Neutrophil (primary cell): ENCODE data around the gene SYVN1.

ENCODE experiments used
- H3K27ac ChIP-seq: fragments of 200-600 bp; sonication (generic); 2 replicates; pipeline ENCODE4 v1.5.1; 2016; ENCODE audit warnings: mild to moderate bottlenecking, moderate library complexity
- H3K27me3 ChIP-seq: fragments of 200-600 bp; sonication (generic); 2 replicates; pipeline ENCODE4 v1.6.0; 2016; ENCODE audit warnings: mild to moderate bottlenecking
- H3K36me3 ChIP-seq: fragments of 200-600 bp; sonication (generic); 2 replicates; pipeline ENCODE4 v1.5.1; 2017
- H3K4me1 ChIP-seq, 2 experiments: fragments of 200-600 bp in 1 of 2; sonication (generic) in 1 of 2; 1 replicate in 1 of 2; 2 replicates in 1 of 2; pipeline versions ENCODE4 v1.5.1 to v1.6.1; 2013 to 2016; ENCODE audit warnings: low read depth in 1 of 2, low read length in 1 of 2, mild to moderate bottlenecking in 1 of 2, moderate library complexity in 1 of 2; ENCODE audit not compliant: control insufficient read depth in 1 of 2, insufficient read depth in 1 of 2
- H3K4me3 ChIP-seq, 2 experiments: fragments of 200-600 bp in 1 of 2; sonication (generic) in 1 of 2; 1 replicate in 1 of 2; 2 replicates in 1 of 2; pipeline ENCODE4 v1.5.1; 2013 to 2016; ENCODE audit warnings: low read depth in 1 of 2, low read length in 1 of 2, mild to moderate bottlenecking in 1 of 2, moderate library complexity in 1 of 2
- H3K9me3 ChIP-seq: fragments of 200-600 bp; sonication (generic); 2 replicates; pipeline ENCODE4 v1.5.1; 2016
- TF ChIP-seq, protein P1 (sequence below): fragments of 200-600 bp; sonication (generic); IDR thresholded peaks from 2 replicates; pipeline ENCODE4 v1.5.1; 2016; ENCODE audit warnings: antibody characterized with exemption

The SYVN1 gene

DNA sequence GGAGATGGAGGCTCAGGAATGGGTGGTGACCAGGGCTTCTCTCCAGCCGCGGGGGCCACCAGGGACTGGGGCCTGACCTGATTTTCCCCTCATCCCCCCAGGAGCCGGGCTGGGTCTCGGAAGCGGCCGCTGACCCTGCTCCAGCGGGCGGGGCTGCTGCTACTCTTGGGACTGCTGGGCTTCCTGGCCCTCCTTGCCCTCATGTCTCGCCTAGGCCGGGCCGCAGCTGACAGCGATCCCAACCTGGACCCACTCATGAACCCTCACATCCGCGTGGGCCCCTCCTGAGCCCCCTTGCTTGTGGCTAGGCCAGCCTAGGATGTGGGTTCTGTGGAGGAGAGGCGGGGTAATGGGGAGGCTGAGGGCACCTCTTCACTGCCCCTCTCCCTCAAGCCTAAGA is 46.5 kb downstream of the SYVN1 start:
- no peak overlapping the region for H3K4me3 ChIP-seq
- H3K27me3 ChIP-seq: no peaks in the 10 kb centered on the region
- H3K27ac ChIP-seq: no peak overlapping the region
- peaks cover 51% of the 10 kb centered on the region for H3K36me3 ChIP-seq
- no peaks in the 10 kb centered on the region for H3K9me3 ChIP-seq
- TF ChIP-seq, protein P1, sequence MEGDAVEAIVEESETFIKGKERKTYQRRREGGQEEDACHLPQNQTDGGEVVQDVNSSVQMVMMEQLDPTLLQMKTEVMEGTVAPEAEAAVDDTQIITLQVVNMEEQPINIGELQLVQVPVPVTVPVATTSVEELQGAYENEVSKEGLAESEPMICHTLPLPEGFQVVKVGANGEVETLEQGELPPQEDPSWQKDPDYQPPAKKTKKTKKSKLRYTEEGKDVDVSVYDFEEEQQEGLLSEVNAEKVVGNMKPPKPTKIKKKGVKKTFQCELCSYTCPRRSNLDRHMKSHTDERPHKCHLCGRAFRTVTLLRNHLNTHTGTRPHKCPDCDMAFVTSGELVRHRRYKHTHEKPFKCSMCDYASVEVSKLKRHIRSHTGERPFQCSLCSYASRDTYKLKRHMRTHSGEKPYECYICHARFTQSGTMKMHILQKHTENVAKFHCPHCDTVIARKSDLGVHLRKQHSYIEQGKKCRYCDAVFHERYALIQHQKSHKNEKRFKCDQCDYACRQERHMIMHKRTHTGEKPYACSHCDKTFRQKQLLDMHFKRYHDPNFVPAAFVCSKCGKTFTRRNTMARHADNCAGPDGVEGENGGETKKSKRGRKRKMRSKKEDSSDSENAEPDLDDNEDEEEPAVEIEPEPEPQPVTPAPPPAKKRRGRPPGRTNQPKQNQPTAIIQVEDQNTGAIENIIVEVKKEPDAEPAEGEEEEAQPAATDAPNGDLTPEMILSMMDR: no peak
- peaks cover 21 to 23% of the 10 kb centered on the region in 2 experiments for H3K4me1 ChIP-seq

DNA sequence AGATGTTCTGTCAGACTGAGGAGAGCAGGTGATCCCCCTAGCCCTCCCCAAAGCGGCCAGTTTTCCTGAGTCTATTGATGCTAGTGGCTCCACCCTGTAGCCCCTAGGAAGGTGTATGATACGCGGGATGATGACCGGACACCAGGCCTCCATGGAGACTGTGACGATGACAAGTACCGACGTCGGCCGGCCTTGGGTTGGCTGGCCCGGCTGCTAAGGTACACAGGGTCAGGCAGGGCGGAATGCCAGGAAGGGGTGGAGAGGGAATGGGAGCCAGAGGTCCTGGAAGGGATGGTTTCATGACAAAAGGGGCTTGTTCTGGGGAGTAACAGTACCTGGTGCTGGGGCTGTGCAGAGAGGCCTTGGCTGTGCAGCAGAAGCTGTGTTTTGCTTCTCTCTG is 47.1 kb downstream of the SYVN1 start:
- peaks cover 23 to 24% of the 10 kb centered on the region in 2 experiments for H3K4me1 ChIP-seq
- H3K4me3 ChIP-seq: no peak overlapping the region
- H3K36me3 ChIP-seq: peaks cover 51% of the 10 kb centered on the region
- H3K27ac ChIP-seq: no peak overlapping the region
- TF ChIP-seq, protein P1: no peak
- H3K27me3 ChIP-seq: no peaks in the 10 kb centered on the region
- H3K9me3 ChIP-seq: no peaks in the 10 kb centered on the region

DNA sequence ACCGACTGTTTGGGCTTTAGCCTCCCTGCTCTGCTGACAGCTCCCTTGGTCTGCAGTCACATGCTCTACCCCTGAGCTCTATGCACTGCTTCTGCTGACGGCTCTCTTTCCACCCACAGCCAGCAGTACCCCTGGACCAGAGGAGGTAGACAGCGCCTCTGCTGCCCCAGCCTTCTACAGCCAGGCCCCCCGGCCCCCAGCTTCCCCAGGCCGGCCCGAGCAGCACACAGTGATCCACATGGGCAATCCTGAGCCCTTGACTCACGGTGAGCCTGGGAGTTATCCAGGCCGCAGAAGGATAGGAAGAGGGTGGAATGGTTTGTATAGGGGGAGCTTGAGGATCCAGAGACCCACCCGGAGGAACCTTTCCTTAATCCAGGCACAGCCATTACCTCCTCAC is 47.5 kb downstream of the SYVN1 start:
- no peaks in the 10 kb centered on the region for H3K9me3 ChIP-seq
- H3K36me3 ChIP-seq: peaks cover 51% of the 10 kb centered on the region
- peaks cover 23 to 24% of the 10 kb centered on the region in 2 experiments for H3K4me1 ChIP-seq
- no peaks in the 10 kb centered on the region for H3K27me3 ChIP-seq
- no peak overlapping the region for H3K4me3 ChIP-seq
- H3K27ac ChIP-seq: no peak overlapping the region
- TF ChIP-seq, protein P1: no peak

DNA sequence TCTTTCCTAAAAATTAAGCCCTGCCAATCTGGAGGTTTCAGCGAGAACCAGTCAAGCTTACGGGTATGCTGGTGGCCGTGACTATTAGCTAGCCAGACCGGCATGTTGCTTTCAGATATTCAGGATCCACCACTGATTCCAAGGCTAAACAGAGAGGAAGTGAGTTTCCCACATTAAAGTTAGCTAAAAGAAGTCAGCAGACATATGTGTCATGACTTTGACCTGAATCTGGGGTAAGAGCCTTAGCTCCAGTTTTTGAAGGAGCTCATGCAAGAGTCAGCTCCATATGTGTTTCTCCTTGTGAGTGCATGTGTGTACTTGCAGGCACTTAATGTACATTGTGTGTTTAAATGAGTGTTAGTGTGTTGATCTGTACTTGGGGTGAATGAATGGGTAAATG is 48.9 kb downstream of the SYVN1 start:
- H3K27ac ChIP-seq: peak overlapping the region; percentile 89
- H3K4me1 ChIP-seq: peaks cover 29 to 34% of the 10 kb centered on the region in 2 experiments
- H3K9me3 ChIP-seq: no peaks in the 10 kb centered on the region
- peak overlapping the region in 1 of 2 experiments; percentile 82 for H3K4me3 ChIP-seq
- TF ChIP-seq, protein P1: no peak
- no peaks in the 10 kb centered on the region for H3K27me3 ChIP-seq
- H3K36me3 ChIP-seq: peaks cover 51% of the 10 kb centered on the region

DNA sequence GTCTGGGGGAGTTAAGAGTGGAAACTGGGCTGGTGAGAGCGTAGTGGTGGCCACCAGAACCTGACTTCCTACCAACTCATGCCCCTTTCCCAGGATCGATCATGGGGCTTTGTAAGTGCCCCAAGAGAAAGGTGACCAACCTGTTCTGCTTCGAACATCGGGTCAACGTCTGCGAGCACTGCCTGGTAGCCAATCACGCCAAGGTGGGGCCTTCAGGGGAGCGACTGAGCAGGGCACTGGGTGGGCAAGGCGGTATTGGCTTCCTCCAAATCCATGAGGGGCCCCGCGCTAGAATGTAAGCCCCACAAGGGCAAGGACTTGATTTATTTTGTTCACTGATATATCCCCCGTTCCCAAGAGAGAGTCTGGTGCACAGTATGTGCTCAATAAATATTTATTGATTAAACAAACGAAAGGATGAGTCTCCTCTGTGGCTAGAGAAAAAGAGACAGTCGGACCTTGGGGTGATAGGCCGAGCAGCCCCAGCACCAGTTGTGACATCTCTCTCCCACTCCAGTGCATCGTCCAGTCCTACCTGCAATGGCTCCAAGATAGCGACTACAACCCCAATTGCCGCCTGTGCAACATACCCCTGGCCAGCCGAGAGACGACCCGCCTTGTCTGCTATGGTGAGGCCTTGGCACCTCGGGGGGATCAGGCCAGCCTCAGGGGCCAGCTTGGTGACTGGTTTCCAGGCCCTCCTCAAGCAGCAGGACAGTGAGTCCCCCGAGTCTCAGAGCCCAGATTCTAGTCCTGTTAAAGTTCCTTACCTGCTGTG is 49.5 kb downstream of the SYVN1 start:
- TF ChIP-seq, protein P1: no peak
- Histone ChIP-seq H3K27me3 (no peaks in the 10 kb centered on the region), H3K27ac (peak overlapping the region; percentile 89), H3K36me3 (peaks cover 48% of the 10 kb centered on the region), H3K4me3 (peak overlapping the region; percentile 76 to 82), H3K9me3 (no peaks in the 10 kb centered on the region), H3K4me1 (peaks cover 29 to 36% of the 10 kb centered on the region in 2 experiments)
